ENCODE measurements around the gene LYRM7. TPM values are rescaled to one million over a fixed set of nuclear protein-coding genes. Genes with fewer than 3 reads are reported as not detected.
"Not testable (repeated sequence)": the region's sequence is repeated elsewhere in the genome, so short reads cannot be mapped to it uniquely, and the experiment has no call there.

The LYRM7 gene
- total and polyA plus RNA-seq, 4 experiments from 2014 or later = 7.0 to 18.4 (median 14.1) TPM

DNA sequence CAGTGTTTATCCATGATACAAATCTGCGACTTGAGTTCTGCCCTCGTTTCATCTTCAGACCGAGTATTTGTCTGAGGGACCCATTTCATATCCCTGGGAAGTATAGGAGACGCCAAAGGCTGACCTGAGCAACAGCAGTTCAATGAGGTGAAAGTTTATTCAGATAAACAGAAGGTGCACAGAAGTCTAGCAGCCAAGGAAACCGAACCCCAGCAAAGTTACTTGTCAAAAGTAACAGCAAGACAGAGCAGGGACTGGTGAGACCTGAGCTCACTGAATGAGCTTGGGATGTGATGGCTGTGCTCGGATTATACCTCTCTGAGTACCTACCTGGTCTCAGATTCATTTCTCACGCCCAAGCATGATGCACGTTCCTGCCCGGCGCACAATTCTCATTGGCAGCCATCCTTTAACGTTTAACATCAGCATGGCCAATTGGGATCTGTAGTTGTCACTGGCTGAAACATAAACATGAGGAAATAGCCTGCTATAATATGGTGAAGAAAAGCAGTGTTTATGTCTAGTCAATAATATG is 599 bp downstream of the LYRM7 start:
- Histone ChIP-seq H3K9me3 (ENCODE audit: control insufficient read depth in 1 of 2, low read length in 2 of 2) (no peaks in the 10 kb centered on the region), H3K36me3 (ENCODE audit: insufficient read depth, low read length) (no peaks in the 10 kb centered on the region), H3K27ac (ENCODE audit: low read depth, low read length) (peak overlapping the region; percentile 88), H3K4me3 (ENCODE audit: low read length in 2 of 2) (peak overlapping the region; percentile 54 to 69), H3K27me3 (ENCODE audit: insufficient read depth, low read length) (no peaks in the 10 kb centered on the region), H3K4me1 (ENCODE audit: insufficient read depth, low read length) (peaks cover 29% of the 10 kb centered on the region)
- ChIA-PET CTCF (ENCODE audit: partially characterized antibody) (interaction anchor here (0.9 to 1.9 kb wide), 5 partner anchors 10 to 211 kb away, joined by 3 to 10 read pairs (median 3); no protein-coding TSS in a partner anchor), POLR2A (ENCODE audit: partially characterized antibody) (interaction anchor here (0.7 to 1.6 kb wide), 9 partner anchors 38 to 211 kb away, joined by 3 to 7 read pairs (median 4); partner anchors contain the start of gene CDC42SE2)
- peak in 3 of 5 donors; percentile 17 to 42 (median 18) for DNase-seq
- no peaks in the 10 kb centered on the region for H3K27me3 Mint-ChIP-seq
- H3K4me3 Mint-ChIP-seq = peak overlapping the region; percentile 95 to 100 (median 98)
- peaks cover 7 to 11% of the 10 kb centered on the region in 2 donors for H3K36me3 Mint-ChIP-seq
- H3K4me1 Mint-ChIP-seq = peaks cover 31 to 72% (median 51%) of the 10 kb centered on the region in 4 donors
- H3K27ac Mint-ChIP-seq = peak overlapping the region; percentile 91 to 99 (median 97)
- H3K9me3 Mint-ChIP-seq = no peaks in the 10 kb centered on the region
- intact Hi-C loops (cut with micrococcal nuclease) = loop anchor here (2.0 kb wide), 1 partner anchor 37 kb away; no protein-coding TSS in a partner anchor

DNA sequence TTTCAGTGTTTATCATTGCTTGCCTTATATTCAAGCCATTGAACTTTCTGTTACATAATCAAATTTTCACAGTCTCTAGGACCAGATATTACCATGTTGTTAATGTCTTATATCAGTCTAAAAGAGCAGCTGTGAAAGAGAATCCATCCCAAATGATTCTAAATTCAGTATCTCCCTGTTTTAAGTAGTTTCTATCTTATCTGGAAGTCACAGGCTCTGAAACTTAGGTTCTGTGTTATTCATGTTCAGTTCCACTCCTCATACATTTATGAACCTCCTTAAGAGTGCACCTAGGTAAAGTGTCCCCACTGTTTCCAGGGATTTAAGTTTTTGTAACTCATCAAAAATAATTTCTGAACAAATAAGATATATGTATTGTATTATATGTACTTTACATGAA is 9.7 kb downstream of the LYRM7 start:
- no peaks in the 10 kb centered on the region for H3K27me3 Mint-ChIP-seq
- no peak overlapping the region for H3K4me3 Mint-ChIP-seq
- H3K4me1 ChIP-seq (ENCODE audit: insufficient read depth, low read length) = peaks cover 8% of the 10 kb centered on the region
- H3K27ac Mint-ChIP-seq = no peak overlapping the region
- peaks cover 17% of the 10 kb centered on the region in 2 donors for H3K36me3 Mint-ChIP-seq
- no peak overlapping the region for H3K27ac ChIP-seq (ENCODE audit: low read depth, low read length)
- CTCF ChIA-PET (ENCODE audit: partially characterized antibody) = interaction anchor here (1.2 kb wide), 1 partner anchor 8 kb away, joined by 3 read pairs; no protein-coding TSS in a partner anchor
- no peaks in the 10 kb centered on the region for H3K9me3 ChIP-seq (ENCODE audit: control insufficient read depth in 1 of 2, low read length in 2 of 2)
- no peaks in the 10 kb centered on the region for H3K9me3 Mint-ChIP-seq
- POLR2A ChIA-PET (ENCODE audit: partially characterized antibody) = no interaction called here
- no peak overlapping the region for H3K4me3 ChIP-seq (ENCODE audit: low read length in 2 of 2)
- H3K27me3 ChIP-seq (ENCODE audit: insufficient read depth, low read length) = no peaks in the 10 kb centered on the region
- no peak for DNase-seq
- peaks cover 14 to 20% (median 17%) of the 10 kb centered on the region in 4 donors for H3K4me1 Mint-ChIP-seq
- no peaks in the 10 kb centered on the region for H3K36me3 ChIP-seq (ENCODE audit: insufficient read depth, low read length)
- intact Hi-C loops (cut with micrococcal nuclease) = no loop called here

DNA sequence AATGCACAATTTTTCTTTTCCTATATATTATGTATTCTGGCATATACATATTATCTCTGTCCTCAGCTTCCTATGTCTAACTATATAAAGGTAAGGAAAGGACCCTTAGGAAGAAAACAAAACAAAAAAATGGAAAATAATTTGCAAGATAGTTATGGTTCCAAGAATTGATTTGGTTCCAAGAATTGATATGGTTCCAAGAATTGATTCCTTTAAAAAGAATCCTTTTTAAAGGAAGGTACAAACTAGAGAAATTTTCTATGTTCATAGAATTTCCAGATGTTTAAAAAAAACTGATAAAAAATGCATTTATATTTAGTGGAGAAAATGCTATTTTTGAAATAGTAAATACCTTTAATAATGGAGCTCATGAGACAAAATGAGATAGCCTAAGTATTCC is 12.1 kb downstream of the LYRM7 start:
- Histone ChIP-seq H3K27me3 (ENCODE audit: insufficient read depth, low read length) (no peaks in the 10 kb centered on the region), H3K9me3 (ENCODE audit: control insufficient read depth in 1 of 2, low read length in 2 of 2) (no peaks in the 10 kb centered on the region), H3K27ac (ENCODE audit: low read depth, low read length) (no peak overlapping the region), H3K36me3 (ENCODE audit: insufficient read depth, low read length) (no peaks in the 10 kb centered on the region), H3K4me1 (ENCODE audit: insufficient read depth, low read length) (no peaks in the 10 kb centered on the region), H3K4me3 (ENCODE audit: low read length in 2 of 2) (no peak overlapping the region)
- Mint-ChIP-seq H3K4me1 (peaks cover 6 to 13% (median 8%) of the 10 kb centered on the region in 4 donors), H3K4me3 (no peak overlapping the region), H3K9me3 (no peaks in the 10 kb centered on the region), H3K27ac (no peak overlapping the region), H3K36me3 (peaks cover 14 to 21% of the 10 kb centered on the region in 2 donors), H3K27me3 (no peaks in the 10 kb centered on the region)
- intact Hi-C loops (cut with micrococcal nuclease) = no loop called here
- DNase-seq = no peak
- POLR2A ChIA-PET (ENCODE audit: partially characterized antibody) = no interaction called here
- CTCF ChIA-PET (ENCODE audit: partially characterized antibody) = no interaction called here

DNA sequence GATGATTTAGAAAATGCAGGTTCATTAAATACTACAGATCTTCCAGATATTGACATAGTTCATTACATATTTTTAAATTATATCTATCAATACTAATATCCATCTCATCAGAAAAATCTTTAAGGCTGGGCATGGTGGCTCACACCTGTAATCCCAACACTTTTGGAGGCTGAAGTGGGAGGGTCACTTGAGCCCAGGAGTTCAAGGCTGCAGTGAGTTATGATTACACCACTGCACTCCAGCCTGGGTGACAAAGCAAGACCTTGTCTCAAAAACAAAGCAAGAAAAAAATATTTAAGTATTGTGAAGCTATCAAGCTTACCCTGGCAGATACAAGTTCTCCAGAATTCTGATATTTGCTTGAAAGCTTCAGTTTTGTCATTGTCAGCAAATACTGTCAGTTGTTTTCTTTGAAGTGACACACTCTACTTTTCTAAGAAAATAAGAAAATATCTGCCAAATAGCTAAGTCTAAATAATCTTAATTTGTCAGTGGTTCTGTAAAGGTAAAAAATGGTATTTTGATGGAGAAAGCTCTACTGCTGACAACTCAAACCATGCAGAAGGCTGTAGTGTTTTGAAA is 14.9 kb downstream of the LYRM7 start:
- H3K27ac Mint-ChIP-seq = no peak overlapping the region
- ChIA-PET POLR2A (ENCODE audit: partially characterized antibody) (interaction anchor here (0.6 kb wide), 1 partner anchor 102 kb away, joined by 4 read pairs; no protein-coding TSS in a partner anchor), CTCF (ENCODE audit: partially characterized antibody) (interaction anchor here (1.6 kb wide), 1 partner anchor 20 kb away, joined by 4 read pairs; no protein-coding TSS in a partner anchor)
- Histone ChIP-seq H3K4me1 (ENCODE audit: insufficient read depth, low read length) (no peaks in the 10 kb centered on the region), H3K27me3 (ENCODE audit: insufficient read depth, low read length) (no peaks in the 10 kb centered on the region), H3K9me3 (ENCODE audit: control insufficient read depth in 1 of 2, low read length in 2 of 2) (no peaks in the 10 kb centered on the region), H3K36me3 (ENCODE audit: insufficient read depth, low read length) (no peaks in the 10 kb centered on the region), H3K27ac (ENCODE audit: low read depth, low read length) (no peak overlapping the region), H3K4me3 (ENCODE audit: low read length in 2 of 2) (no peak overlapping the region)
- H3K4me3 Mint-ChIP-seq = no peak overlapping the region
- intact Hi-C loops (cut with micrococcal nuclease) = no loop called here
- H3K36me3 Mint-ChIP-seq = peaks cover 23 to 29% of the 10 kb centered on the region in 2 donors
- H3K27me3 Mint-ChIP-seq = no peaks in the 10 kb centered on the region
- no peaks in the 10 kb centered on the region for H3K9me3 Mint-ChIP-seq
- DNase-seq = no peak
- H3K4me1 Mint-ChIP-seq = peaks cover 0 to 7% (median 4%) of the 10 kb centered on the region in 4 donors

DNA sequence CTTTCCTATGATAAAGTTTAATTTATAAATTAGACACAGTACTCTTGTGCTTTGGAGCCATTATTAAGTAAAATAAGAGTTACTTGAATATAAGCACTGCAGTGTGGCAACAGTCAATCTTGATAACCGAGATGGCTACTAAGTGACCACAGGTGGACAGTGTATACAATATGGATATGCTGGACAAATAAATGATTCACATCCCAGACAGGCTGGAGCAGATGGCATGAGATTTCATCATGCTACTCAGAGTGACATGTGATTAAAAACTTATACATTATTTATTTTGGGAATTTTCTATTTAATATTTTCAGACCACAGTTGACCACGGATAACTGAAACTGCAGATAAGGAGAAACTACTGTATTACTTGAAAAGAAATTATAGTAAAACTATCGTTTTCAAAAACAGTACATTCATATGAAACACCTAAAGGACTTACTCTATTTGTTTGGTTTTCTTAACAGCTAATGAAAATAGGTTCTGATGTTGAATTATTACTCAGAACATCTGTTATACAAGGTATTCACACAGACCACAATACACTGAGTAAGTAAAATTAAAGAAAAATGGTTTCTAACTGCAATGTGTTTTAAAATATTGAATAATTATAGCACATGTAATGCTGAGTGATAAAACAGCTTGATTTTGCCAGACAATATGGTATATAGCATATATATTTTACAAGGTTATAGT is 16.0 kb downstream of the LYRM7 start:
- peaks cover 0 to 8% (median 4%) of the 10 kb centered on the region in 4 donors for H3K4me1 Mint-ChIP-seq
- POLR2A ChIA-PET (ENCODE audit: partially characterized antibody) = no interaction called here
- H3K27ac Mint-ChIP-seq = no peak overlapping the region
- no peaks in the 10 kb centered on the region for H3K27me3 Mint-ChIP-seq
- Histone ChIP-seq H3K9me3 (ENCODE audit: control insufficient read depth in 1 of 2, low read length in 2 of 2) (no peaks in the 10 kb centered on the region), H3K4me1 (ENCODE audit: insufficient read depth, low read length) (no peaks in the 10 kb centered on the region), H3K27ac (ENCODE audit: low read depth, low read length) (no peak overlapping the region), H3K4me3 (ENCODE audit: low read length in 2 of 2) (no peak overlapping the region), H3K36me3 (ENCODE audit: insufficient read depth, low read length) (no peaks in the 10 kb centered on the region), H3K27me3 (ENCODE audit: insufficient read depth, low read length) (no peaks in the 10 kb centered on the region)
- DNase-seq = no peak
- intact Hi-C loops (cut with micrococcal nuclease) = no loop called here
- no peaks in the 10 kb centered on the region for H3K9me3 Mint-ChIP-seq
- CTCF ChIA-PET (ENCODE audit: partially characterized antibody) = interaction anchor here (0.5 to 1.6 kb wide), 2 partner anchors 21 to 103 kb away, joined by 3 to 4 read pairs; no protein-coding TSS in a partner anchor
- no peak overlapping the region for H3K4me3 Mint-ChIP-seq
- H3K36me3 Mint-ChIP-seq = peaks cover 26 to 29% of the 10 kb centered on the region in 2 donors

DNA sequence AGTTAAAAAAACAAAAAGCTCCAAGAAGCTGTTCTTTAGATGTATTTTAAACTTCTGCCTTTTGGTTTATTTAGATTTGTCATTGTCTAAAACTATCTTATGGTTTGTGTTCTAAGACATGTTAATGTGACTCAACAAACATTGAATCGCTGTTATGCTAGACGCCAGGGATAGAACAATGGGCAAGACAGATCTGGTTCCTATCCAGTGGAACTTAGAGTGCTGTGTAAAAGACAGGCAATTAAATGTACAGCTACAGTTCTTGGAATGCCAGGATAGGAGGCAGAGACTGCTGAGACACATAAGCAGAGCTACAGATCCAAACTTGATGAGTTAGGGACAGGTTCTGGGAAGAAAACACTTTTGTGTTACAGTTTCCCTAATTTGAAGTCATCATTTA is 22.4 kb downstream of the LYRM7 start:
- no peak for DNase-seq
- no peaks in the 10 kb centered on the region for H3K9me3 ChIP-seq (ENCODE audit: control insufficient read depth in 1 of 2, low read length in 2 of 2)
- no peak overlapping the region for H3K4me3 Mint-ChIP-seq
- H3K36me3 Mint-ChIP-seq = peaks cover 15 to 17% of the 10 kb centered on the region in 2 donors
- H3K27me3 ChIP-seq (ENCODE audit: insufficient read depth, low read length) = no peaks in the 10 kb centered on the region
- no peaks in the 10 kb centered on the region for H3K9me3 Mint-ChIP-seq
- H3K4me3 ChIP-seq (ENCODE audit: low read length in 2 of 2) = no peak overlapping the region
- peak overlapping the region in 1 of 7 donors; percentile 66 for H3K27ac Mint-ChIP-seq
- H3K4me1 Mint-ChIP-seq = peaks cover 0 to 6% (median 2%) of the 10 kb centered on the region in 4 donors
- H3K4me1 ChIP-seq (ENCODE audit: insufficient read depth, low read length) = no peaks in the 10 kb centered on the region
- H3K36me3 ChIP-seq (ENCODE audit: insufficient read depth, low read length) = no peaks in the 10 kb centered on the region
- ChIA-PET POLR2A (ENCODE audit: partially characterized antibody) (no interaction called here), CTCF (ENCODE audit: partially characterized antibody) (no interaction called here)
- intact Hi-C loops (cut with micrococcal nuclease) = no loop called here
- H3K27ac ChIP-seq (ENCODE audit: low read depth, low read length) = no peak overlapping the region
- H3K27me3 Mint-ChIP-seq = no peaks in the 10 kb centered on the region

DNA sequence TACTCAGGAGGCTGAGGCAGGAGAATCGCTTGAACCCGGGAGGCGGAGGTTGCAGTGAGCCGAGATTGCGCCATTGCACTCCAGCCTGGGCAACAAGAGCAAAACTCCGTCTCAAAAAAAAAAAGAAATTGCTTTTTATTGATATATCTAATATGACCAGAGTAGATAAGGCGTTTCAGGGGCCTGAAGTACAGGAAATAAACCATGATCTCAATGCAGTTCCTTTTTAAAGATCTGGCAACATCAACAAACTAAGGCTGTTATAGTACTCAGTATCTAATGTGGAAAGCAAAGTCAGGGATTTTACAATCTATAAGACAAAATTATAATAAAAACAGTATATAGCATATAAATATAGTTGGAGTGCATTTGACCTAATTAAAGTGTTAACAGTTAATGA is 23.2 kb downstream of the LYRM7 start:
- intact Hi-C loops (cut with micrococcal nuclease); CTCF ChIA-PET (ENCODE audit: partially characterized antibody); H3K9me3 Mint-ChIP-seq; H3K36me3 ChIP-seq (ENCODE audit: insufficient read depth, low read length); H3K4me1 Mint-ChIP-seq; H3K27me3 Mint-ChIP-seq; DNase-seq; H3K4me3 ChIP-seq (ENCODE audit: low read length in 2 of 2); H3K27me3 ChIP-seq (ENCODE audit: insufficient read depth, low read length); H3K9me3 ChIP-seq (ENCODE audit: control insufficient read depth in 1 of 2, low read length in 2 of 2); H3K4me3 Mint-ChIP-seq; H3K4me1 ChIP-seq (ENCODE audit: insufficient read depth, low read length); H3K27ac ChIP-seq (ENCODE audit: low read depth, low read length); POLR2A ChIA-PET (ENCODE audit: partially characterized antibody): not testable (repeated sequence)
- Mint-ChIP-seq H3K36me3 (peaks cover 11 to 18% of the 10 kb centered on the region in 2 donors), H3K27ac (peak overlapping the region in 1 of 7 donors; percentile 36)
